ENCODE data around the gene IFNA5. TPM values are rescaled to one million over a fixed set of nuclear protein-coding genes. Genes with fewer than 3 reads are reported as not detected.

IFNA5 gene
- polyA plus RNA-seq, 1 donor from 2014 or later, result not detected

DNA sequence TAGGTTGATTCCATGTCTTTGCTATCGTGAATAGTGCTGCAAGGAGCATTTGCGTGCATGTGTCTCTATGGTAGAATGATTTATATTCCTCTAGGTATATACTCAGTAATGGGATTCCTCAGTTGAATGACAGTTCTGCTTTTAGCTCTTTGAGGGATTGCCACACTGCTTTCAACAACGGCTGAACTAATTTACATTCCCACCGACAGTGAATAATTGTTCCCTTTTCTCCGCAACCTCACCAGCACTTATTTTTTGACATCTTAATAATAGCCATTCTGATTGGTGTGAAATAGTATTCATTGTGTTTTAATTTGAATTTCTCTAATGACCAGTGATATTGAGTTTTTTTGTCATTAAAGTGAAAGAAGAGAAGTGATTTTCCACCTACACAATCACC lies 18.5 kb downstream of the IFNA5 start:
- Histone ChIP-seq H3K27me3 (ENCODE audit: insufficient read depth, low read depth, low read length) (no peaks in the 10 kb centered on the region), H3K79me2 (replicated peaks; ENCODE audit: insufficient read depth, low read length) (no peaks in the 10 kb centered on the region), H3K9me2 (ENCODE audit: insufficient read depth, low read length) (no peaks in the 10 kb centered on the region), H3K4me2 (ENCODE audit: low read length) (no peak overlapping the region), H3F3A (ENCODE audit: insufficient read depth, low read length, poor library complexity, severe bottlenecking) (no peaks in the 10 kb centered on the region), H4K20me1 (ENCODE audit: insufficient read depth) (no peaks in the 10 kb centered on the region), H3K9me3 (ENCODE audit: low read length) (no peaks in the 10 kb centered on the region), H3K36me3 (ENCODE audit: insufficient read depth, low read length) (no peaks in the 10 kb centered on the region), H3K4me3 (ENCODE audit: low read length) (peak overlapping the region; percentile 22), H2AFZ (ENCODE audit: low read depth, low read length) (no peak overlapping the region), H3K9ac (ENCODE audit: low read length) (peak overlapping the region; percentile 7), H3K27ac (ENCODE audit: low read length) (peak overlapping the region; percentile 75)
- TF ChIP-seq, protein P1, sequence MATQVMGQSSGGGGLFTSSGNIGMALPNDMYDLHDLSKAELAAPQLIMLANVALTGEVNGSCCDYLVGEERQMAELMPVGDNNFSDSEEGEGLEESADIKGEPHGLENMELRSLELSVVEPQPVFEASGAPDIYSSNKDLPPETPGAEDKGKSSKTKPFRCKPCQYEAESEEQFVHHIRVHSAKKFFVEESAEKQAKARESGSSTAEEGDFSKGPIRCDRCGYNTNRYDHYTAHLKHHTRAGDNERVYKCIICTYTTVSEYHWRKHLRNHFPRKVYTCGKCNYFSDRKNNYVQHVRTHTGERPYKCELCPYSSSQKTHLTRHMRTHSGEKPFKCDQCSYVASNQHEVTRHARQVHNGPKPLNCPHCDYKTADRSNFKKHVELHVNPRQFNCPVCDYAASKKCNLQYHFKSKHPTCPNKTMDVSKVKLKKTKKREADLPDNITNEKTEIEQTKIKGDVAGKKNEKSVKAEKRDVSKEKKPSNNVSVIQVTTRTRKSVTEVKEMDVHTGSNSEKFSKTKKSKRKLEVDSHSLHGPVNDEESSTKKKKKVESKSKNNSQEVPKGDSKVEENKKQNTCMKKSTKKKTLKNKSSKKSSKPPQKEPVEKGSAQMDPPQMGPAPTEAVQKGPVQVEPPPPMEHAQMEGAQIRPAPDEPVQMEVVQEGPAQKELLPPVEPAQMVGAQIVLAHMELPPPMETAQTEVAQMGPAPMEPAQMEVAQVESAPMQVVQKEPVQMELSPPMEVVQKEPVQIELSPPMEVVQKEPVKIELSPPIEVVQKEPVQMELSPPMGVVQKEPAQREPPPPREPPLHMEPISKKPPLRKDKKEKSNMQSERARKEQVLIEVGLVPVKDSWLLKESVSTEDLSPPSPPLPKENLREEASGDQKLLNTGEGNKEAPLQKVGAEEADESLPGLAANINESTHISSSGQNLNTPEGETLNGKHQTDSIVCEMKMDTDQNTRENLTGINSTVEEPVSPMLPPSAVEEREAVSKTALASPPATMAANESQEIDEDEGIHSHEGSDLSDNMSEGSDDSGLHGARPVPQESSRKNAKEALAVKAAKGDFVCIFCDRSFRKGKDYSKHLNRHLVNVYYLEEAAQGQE (IDR thresholded peaks at IDR 0.05; ENCODE audit: borderline replicate concordance), result no peak
- TF ChIP-seq EZH2 (IDR thresholded peaks at IDR 0.05; ENCODE audit: borderline replicate concordance, insufficient read depth, low read length, poor library complexity, severe bottlenecking), result no peak
- TF ChIP-seq SMC3 (conservative IDR thresholded peaks at IDR 0.05; ENCODE audit: poor library complexity), result no peak
- no peak for TF ChIP-seq RAD21 (conservative IDR thresholded peaks at IDR 0.05)
- TF ChIP-seq POLR2AphosphoS5 (IDR thresholded peaks at IDR 0.05), result peak; percentile 52
- TF ChIP-seq, protein P2, sequence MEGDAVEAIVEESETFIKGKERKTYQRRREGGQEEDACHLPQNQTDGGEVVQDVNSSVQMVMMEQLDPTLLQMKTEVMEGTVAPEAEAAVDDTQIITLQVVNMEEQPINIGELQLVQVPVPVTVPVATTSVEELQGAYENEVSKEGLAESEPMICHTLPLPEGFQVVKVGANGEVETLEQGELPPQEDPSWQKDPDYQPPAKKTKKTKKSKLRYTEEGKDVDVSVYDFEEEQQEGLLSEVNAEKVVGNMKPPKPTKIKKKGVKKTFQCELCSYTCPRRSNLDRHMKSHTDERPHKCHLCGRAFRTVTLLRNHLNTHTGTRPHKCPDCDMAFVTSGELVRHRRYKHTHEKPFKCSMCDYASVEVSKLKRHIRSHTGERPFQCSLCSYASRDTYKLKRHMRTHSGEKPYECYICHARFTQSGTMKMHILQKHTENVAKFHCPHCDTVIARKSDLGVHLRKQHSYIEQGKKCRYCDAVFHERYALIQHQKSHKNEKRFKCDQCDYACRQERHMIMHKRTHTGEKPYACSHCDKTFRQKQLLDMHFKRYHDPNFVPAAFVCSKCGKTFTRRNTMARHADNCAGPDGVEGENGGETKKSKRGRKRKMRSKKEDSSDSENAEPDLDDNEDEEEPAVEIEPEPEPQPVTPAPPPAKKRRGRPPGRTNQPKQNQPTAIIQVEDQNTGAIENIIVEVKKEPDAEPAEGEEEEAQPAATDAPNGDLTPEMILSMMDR (IDR thresholded peaks at IDR 0.05; ENCODE audit: poor library complexity, severe bottlenecking), result no peak
- TF ChIP-seq TAF1 (IDR thresholded peaks at IDR 0.05; ENCODE audit: low read depth), result no peak
- TF ChIP-seq EP300 (conservative IDR thresholded peaks at IDR 0.05; ENCODE audit: poor library complexity, severe bottlenecking), result peak; percentile 88

DNA sequence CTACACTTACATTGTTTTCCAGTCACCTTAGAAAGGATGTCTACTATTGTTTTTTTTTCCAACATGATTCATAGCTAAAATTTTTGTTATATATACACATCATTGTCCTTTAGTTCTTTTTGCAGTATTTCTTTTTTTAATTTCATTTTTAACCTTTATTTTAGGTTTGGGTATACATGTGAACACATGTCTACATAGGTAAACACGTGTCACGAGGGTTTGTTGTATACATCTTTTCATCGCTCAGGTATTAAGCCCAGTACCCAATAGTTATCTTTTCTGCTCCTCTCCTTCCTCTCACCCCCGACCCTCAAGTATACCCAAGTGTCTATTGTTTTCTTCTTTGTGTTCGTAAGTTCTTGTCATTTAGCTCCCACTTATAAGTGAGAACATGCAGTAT lies 19.0 kb downstream of the IFNA5 start:
- no peak overlapping the region for H3K4me3 ChIP-seq (ENCODE audit: low read length)
- no peak for TF ChIP-seq MXI1 (conservative IDR thresholded peaks at IDR 0.05; ENCODE audit: poor library complexity, severe bottlenecking)
- TF ChIP-seq EP300 (conservative IDR thresholded peaks at IDR 0.05; ENCODE audit: poor library complexity, severe bottlenecking), result no peak
- TF ChIP-seq, protein P1 (IDR thresholded peaks at IDR 0.05; ENCODE audit: borderline replicate concordance), result no peak
- TF ChIP-seq, protein P2 (IDR thresholded peaks at IDR 0.05; ENCODE audit: poor library complexity, severe bottlenecking), result no peak
- TF ChIP-seq TAF1 (IDR thresholded peaks at IDR 0.05; ENCODE audit: low read depth), result no peak
- TF ChIP-seq EZH2 (IDR thresholded peaks at IDR 0.05; ENCODE audit: borderline replicate concordance, insufficient read depth, low read length, poor library complexity, severe bottlenecking), result no peak

More for the DNA sequence above, 19.0 kb downstream of the IFNA5 start:
- no peaks in the 10 kb centered on the region for H3F3A ChIP-seq (ENCODE audit: insufficient read depth, low read length, poor library complexity, severe bottlenecking)
- H4K20me1 ChIP-seq (ENCODE audit: insufficient read depth), result no peaks in the 10 kb centered on the region
- H3K9me3 ChIP-seq (ENCODE audit: low read length), result no peaks in the 10 kb centered on the region
- H3K9me2 ChIP-seq (ENCODE audit: insufficient read depth, low read length), result no peaks in the 10 kb centered on the region
- no peaks in the 10 kb centered on the region for H3K36me3 ChIP-seq (ENCODE audit: insufficient read depth, low read length)
- peak overlapping the region; percentile 22 for H3K27ac ChIP-seq (ENCODE audit: low read length)
- no peaks in the 10 kb centered on the region for H3K27me3 ChIP-seq (ENCODE audit: insufficient read depth, low read depth, low read length)
- H3K4me2 ChIP-seq (ENCODE audit: low read length), result no peak overlapping the region
- H3K9ac ChIP-seq (ENCODE audit: low read length), result no peak overlapping the region
- H3K79me2 ChIP-seq (replicated peaks; ENCODE audit: insufficient read depth, low read length), result no peaks in the 10 kb centered on the region
- no peak overlapping the region for H2AFZ ChIP-seq (ENCODE audit: low read depth, low read length)

Data from neural cell (in vitro differentiated cells).